Stimulated activated naive CD4-positive, alpha-beta T cell (primary cell): ENCODE results near the gene RIF1.
"Not testable (repeated sequence)": the region's sequence is repeated elsewhere in the genome, so short reads cannot be mapped to it uniquely, and the experiment has no call there.

ENCODE experiments used
- DNase-seq, 6 experiments: peaks; one replicate each; lab custom pipeline; 2025; lab: John Stamatoyannopoulos, UW

Gene RIF1

DNA sequence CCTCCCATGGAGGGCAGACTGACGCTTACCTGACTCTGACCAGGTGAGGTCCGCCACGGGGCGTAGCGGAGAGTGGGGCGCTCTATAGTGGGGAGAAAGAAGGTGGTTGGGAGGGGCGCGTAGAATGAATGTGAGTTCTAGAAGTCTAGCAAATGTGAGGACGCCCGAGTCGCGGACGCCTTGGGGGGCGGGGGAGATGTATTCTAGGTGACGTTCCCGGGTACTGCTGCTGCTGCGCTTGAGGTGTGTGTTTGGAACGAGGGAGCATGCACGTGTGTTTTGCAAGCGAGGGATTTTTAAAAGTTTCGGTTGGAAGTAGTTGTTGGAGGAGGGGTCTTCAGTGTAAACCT is 758 bp downstream of the RIF1 start:
- peak in 5 of 6 experiments; percentile 24 to 56 (median 44) for DNase-seq

DNA sequence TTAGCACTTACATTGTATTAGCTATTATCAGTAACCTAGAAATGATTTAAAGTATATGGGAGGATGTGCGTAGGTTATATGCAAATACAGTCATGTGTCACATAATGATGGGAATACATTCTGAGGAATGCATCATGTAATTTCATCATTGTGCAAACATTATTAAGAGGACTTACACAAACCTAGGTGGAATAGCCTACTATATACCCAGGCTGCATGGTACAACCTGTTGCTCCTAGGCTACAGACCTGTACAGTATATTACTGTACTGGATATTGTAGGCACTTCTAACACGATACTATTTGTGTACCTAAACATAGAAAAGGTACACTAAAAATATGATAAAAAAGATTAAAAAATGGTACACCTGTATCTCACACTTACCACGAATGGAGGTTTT is 7.9 kb downstream of the RIF1 start:
- DNase-seq = no peak

DNA sequence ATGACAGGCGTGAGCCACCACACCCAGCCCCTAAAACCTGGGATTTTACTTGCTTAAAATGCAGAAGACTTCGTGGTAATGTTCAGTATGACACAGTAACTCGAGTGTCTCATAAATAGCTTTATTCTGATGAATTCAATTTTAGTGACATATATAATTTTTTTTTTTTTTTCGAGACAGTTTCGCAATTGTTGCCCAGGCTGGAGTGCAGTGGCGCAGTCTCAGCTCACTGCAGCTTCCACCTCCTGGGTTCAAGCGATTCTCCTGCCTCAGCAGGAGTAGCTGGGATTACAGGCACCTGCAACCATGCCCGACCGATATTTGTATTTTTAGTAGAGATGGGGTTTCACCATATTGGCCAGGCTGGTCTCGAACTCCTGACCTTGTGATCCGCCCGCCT is 12.0 kb downstream of the RIF1 start:
- not testable (repeated sequence) for DNase-seq

DNA sequence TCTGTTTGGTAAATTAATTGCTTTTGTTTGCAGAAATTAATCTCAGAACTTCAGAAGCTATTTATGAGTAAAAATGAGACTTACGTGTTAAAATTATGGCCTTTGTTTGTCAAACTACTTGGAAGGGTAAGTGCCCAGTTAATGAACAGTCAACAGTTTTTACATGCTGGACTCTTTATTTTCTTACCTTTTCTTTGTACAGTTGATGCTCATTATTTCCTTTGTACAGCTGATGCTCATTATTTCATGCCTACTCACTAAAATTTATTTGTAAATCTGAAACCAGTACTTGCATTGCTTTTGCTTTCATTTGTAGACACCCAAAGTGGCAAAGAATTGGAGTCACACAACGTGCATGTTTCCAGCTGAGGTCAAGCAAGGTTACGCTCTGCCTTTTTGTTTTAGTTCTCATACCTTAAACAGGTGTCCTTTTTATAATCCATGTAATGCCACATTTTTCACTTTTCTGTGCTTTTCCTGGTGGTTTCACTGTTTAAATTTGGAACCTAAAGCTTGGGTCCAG is 13.3 kb downstream of the RIF1 start:
- no peak for DNase-seq

DNA sequence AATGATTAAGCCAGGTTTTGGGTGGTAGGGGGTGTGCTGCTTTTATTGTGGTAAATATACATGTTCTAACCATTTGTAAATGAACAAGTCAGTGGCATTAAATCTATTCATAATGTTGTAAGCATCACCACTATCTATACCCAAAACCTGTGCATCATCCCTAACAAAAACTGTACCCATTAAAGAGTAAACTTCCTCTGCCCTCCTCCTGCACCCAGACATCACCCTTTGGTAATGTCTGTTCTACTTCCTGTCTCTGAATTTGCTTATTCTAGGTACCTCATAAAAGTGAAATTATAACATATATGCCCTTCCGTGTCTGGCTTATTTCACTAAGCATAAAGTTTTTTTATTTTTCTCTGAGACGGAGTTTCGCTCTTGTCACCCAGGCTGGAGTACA is 14.1 kb downstream of the RIF1 start:
- DNase-seq = peak in 5 of 6 experiments; percentile 2 to 75 (median 46)

DNA sequence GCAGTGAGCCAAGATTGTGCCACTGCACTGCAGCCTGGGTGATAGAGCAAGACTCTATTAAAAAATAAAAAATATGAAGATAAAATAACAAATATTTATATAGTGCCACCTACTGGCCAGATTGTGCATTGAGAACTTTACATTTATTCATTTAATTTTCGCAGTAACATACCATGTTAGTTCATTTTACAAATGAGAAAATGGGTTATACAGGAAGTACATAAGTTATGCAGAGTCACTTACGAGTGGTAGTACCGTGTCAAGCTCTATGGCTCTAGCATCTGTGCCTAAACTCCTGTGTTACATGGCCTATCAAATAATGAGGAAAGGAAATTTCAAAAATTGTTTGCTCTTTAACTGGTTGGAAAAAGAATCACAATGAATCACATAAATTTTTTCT is 27.9 kb downstream of the RIF1 start:
- peak in 2 of 6 experiments; percentile 34 to 47 for DNase-seq

DNA sequence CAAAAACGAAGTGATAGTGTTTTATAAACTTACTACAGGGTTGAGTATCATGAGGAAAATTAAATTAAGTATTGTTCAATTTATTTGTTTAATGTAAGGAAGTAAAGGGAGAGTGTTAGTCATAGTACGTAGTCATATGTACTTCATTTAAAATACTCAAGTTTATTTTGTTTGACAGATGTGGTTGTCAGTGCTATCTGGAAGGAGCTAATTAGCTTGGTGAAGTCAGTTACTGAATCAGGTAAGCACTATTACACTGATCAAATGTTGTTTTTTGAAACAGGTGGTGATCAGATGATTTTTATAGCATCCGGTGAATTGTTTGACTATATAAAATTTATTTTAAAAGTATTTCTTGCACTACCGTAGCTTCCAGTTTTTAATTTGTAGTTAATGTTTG is 28.8 kb downstream of the RIF1 start:
- no peak for DNase-seq

DNA sequence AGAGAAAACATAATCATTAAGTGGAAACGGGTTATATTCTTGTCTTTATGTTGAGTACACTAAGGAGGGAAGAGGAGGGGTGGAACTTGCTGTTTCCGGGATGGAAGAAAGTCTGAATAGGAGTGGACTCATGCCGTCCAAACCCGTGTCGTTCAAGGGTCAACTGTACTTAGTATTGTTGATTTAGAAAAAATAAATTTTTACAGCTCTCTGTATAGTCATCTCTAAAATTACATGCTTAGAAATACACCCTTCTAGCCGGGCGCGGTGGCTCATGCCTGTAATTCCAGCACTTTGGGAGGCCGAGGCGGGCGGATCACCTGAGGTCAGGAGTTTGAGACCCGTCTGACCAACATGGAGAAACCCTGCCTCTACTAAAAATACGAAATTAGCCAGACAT is 29.4 kb downstream of the RIF1 start:
- no peak for DNase-seq

DNA sequence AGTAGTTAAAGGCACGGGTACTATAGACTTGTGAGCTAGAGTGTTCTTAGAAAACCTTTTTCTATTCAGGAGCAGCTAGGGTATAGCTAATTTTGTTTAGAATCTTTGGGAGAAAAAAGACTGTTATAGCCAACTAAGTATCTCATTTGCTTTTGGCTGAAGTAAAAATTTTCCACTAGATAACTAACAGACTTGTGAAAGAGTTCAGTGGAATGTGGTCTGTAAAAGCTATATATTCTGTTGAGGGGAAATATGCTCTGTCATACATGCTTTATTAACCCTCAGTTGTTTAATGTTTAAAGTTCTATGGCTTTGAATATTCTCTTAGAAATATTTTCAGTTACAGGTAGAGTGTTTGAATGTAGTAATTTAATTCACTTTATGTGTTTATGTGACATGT is 49.7 kb downstream of the RIF1 start:
- no peak for DNase-seq

DNA sequence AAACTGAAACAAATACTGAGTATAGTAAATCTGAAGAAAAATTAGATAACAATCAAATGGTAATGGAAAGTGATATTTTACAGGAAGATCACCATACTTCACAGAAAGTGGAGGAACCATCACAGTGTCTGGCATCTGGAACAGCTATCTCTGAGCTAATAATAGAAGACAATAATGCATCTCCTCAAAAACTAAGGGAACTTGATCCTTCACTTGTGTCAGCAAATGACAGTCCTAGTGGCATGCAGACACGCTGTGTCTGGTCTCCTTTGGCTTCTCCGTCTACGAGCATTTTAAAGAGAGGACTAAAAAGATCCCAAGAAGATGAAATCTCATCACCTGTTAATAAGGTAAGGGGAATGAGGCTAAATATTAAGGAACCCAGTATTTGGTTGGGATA is 56.1 kb downstream of the RIF1 start:
- DNase-seq = no peak

DNA sequence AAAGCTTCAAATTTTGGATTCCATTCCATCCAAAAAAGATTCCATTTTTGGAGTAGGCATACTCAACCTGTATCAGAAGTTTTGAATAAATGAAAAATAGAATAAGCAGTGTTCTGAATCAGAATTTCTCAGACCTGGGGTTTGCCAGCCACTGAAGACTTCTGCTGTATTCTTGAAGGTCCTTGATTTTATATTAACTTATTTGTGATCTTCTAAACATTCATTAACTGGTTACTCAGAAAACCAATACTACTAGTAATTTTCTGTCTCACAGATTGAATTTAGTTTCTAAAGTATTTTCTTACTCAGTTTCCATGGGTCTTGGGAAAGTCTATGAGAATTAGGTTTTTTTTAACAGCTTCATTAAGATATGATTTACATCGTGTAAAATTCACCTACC is 60.9 kb downstream of the RIF1 start:
- DNase-seq = no peak

DNA sequence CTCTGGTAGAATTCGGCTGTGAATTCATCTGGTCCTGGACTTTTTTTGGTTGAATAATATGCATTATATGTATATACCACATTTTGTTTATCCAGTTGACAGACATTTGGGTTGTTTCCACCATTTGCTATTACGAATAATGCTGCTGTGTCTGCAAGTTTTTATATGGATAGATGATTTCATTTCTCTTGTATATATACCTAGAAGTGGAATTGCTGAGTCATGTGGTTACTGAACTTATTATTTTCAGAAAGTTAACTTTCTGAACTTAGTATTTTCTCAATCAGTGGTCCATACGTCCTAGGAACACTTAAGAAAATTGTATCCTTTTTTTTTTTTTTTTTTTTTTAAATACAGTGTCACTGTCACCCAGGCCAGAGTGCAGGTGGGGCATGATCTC is 63.3 kb downstream of the RIF1 start:
- DNase-seq = no peak

DNA sequence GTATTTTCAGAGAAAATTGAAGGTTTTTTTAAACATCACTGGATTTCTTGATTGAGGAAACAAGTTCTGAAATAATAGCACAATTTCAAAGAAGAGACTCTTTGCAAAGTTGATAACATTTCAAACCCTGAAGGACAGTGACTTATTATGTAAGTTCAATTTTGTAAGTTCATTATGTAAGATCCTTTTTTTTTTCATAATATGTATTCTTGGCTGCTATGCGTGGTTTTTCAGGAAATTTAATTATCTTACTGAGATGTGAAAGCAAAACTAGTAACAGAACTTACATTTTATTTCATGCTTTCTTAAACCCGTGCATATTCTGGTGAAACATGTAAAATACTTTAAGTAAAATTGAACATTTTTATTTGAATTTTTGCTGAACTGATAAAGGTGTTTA is 65.4 kb downstream of the RIF1 start:
- no peak for DNase-seq

DNA sequence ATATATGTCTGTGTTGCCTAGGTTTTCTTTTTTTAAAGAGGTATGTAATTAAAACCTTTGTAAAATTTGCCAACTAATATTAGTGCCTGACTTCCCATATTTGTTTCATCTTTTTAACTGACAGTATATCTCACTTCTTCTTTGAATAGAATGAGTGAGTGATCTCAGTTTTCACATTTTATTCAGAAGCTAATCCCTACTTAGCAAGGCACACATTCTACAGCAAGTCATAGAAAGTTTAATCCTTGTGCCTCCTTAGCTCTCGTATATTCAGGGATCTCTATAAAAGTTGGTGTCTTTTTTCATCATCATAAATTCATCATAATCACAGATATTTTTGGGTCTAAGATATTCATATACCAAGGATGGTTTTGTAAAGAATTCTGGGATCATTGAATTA is 66.6 kb downstream of the RIF1 start:
- DNase-seq = no peak

DNA sequence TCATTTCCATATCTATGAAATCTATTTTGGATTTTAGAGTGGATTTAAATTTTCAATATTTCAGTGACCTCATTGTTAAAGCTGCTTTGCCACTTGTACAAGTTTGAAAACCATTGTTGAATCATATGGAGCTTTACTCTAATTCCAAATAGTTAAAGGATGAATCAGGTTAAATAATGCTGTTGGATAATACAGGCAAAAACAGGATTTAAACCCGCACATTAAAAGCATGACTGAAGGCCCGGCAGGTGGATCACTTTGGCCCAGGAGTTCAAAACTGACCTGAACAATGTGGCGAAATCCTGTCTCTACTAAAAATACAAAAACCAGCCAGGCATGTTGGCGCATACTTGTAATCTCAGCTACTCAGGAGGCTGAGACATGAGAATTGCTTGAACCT is 68.3 kb downstream of the RIF1 start:
- DNase-seq = no peak

DNA sequence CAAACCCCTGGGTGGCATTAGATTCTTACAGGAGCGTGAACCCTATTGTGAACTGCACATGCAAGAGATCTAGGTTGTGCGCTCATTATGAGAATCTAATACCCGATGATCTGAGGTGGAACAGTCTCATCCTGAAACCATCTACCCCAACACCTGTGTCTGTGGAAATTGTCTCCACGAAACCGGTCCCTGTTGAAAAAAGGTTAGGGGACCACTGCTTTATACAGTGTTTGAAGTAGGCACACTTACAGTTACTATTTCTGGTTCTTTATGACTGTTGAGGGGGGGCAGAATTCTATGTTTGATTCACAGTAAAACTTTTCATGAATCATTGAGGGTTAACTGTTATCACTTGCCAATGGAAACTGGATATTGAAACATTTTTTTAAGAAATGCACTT is 72.0 kb downstream of the RIF1 start:
- no peak for DNase-seq

DNA sequence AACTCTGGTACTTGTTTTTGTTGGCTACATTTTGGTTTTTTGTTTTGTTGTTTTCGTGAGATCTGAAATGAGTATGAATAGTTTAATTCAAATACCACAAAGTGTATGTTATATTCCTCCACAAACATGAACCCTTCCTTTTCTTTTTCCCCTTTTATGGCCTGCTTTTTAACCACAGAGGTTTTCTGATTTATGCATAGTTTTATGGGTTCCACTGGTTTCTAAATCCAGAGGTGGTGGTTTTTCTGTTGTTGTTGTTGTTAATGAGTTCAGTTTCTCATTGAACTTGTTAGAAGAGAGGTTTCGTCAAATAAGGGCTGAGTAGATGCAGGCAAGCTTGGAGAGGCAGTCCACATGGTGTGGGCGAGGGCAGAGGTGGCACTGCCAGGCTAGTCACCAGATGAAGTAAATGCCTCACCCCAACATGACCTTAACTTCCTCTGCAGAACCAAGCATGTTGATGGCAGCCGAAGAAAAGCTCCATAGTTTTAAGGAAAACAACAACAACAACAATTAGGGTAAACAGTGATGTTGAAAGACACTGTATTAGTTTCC is 72.5 kb downstream of the RIF1 start:
- DNase-seq = no peak

DNA sequence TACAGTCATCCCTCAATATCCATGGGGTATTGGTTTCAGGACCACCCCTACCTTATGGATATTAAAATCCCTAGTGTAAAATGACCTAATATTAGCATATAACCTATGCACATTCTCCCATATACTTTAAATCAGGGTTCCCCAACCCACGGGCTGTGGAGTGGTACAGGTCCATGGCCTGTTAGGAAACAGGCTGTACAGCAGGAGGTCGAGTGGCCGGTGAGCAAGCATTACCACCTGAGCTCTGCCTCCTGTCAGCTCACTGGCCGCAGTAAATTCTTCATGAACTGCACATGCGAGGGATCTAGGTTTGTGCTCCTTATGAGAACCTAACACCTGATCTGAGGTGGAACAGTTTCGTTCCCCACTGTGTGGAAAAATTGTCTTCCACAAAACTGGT is 73.8 kb downstream of the RIF1 start:
- no peak for DNase-seq

DNA sequence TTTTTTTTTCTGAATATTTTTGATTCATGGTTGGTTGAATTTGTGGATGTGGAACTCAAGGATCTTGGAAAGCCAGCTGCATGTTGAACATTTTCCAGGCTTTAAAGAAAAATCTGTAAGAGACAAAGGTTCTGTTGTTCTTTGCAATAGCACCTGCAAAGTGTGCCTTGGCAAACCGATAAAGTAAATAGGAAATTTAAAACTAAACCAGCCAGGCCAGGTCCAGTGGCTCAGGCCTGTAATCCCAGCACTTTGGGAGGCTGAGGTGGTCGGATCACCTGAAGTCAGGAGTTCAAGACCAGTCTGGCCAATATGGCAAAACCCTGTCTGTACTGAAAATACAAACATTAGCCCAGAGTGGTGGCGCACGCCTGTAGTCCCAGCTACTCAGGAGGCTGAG is 74.4 kb downstream of the RIF1 start:
- no peak for DNase-seq

DNA sequence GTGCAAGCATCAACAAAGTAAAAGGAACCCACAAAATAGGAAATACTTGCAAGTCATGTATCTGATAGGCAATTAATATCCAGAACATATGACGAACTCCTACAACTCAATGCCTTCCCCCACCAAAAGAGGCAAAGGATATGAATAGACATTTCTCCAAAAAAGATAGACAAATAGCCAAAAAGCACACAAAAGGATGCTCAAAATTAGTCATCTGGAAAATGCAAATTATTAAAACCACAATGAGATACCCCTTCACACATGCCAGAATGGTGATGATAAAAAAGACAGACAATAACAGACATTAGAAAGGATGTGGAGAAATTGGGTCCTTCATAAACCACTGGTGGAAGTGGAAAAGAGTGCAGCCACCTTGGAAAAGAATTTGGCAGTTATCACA is 76.4 kb downstream of the RIF1 start:
- DNase-seq = no peak

DNA sequence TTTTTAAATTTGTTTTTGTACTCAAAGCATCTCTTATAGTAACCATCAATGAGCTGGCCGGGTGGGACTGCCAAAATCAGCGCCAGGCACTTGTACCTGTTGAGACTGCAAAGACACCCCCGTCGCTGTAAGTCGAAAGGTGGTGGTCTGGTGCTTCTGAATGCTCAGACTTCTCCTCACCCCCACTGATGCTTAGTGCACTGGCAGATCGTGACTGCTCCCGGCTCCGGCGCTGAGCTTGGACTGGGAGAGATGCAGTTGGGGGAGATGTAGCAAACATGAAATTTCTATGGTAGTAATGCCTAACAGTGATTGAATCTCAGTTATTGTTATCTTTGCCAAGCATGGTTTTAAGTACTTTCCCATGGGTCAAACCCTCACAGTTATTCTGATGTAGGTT is 80.6 kb downstream of the RIF1 start:
- no peak for DNase-seq

DNA sequence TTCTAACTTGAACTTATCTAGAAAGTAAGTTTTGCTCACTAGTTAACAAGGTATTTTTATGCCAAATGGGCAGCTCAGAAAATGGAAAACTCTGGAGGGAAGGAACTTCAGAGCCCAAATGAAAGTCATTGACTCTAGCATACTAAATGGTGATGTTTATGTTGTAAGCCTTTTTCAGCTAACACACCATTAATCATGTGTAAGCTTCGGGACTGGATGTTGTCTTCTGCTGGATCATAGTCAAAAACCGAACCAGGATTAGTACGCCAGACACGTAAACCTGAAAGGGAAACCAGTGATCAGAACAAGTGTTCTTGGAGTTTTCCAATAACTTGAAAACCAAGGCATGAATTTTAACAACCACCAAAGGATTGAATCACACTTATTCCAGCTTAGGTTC is 81.8 kb downstream of the RIF1 start:
- DNase-seq = no peak

DNA sequence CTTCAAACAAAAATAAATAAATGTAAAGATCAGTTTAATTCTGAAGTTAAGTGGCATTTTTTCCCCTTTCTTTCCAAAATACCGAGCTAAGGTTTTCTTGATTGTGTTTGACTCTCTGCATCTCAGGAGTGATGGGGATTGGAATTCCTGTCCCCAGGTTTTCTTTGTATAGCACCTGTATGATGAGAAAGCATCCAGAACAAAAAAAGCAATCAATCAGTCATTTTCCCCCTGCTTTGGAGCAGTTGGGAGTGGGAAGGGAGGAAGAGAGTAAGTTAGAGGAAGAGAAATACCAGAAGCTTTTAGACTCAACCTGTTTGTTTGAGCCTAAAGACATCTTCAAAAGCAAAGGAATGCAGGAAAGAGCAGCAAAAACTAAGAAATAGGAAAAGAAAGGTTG is 88.5 kb downstream of the RIF1 start:
- DNase-seq = no peak

DNA sequence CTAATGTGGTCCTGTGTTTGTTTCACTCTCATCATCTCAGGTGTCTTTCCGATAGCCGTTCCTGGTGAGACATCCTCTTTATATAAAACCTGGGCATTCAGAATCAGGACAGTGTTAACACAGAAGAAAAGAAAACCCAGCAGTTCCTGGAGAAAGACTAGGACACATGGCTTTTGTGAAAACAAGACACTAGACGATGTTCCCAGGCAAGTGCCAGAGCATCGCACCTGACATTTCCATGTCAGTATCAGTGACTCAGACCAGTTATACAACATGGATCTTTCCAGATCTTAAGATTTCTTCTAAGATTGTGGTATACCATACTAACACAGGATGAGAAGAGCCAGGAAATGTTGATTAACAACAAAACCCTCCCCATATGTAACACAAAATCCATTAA is 96.5 kb downstream of the RIF1 start:
- no peak for DNase-seq

DNA sequence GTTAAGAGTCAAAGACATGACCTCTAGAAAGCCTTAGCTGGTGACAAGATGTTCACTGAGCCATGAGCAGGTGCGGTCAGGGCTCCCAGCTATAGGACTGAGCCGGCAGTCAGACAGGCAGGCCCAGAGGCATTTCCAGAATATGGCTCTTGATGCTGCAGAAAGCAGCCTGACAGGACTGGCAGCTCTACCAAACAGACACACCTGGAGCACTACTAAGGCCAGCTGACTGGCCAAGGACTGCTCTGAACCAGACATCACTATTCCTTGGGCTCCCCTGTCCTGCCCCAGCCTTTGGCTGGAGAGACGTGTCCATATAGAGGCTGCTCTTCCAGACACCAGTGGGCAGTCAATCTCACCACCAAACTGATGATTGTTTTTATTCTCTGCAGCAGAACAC is 98.8 kb downstream of the RIF1 start:
- no peak for DNase-seq
